ENCODE results near the gene ARID1B.

Gene ARID1B

GRCh38 chr6:156828280-156828703 lies 51.1 kb downstream of the ARID1B start:
- peak; percentile 60 for DNase-seq

DNA sequence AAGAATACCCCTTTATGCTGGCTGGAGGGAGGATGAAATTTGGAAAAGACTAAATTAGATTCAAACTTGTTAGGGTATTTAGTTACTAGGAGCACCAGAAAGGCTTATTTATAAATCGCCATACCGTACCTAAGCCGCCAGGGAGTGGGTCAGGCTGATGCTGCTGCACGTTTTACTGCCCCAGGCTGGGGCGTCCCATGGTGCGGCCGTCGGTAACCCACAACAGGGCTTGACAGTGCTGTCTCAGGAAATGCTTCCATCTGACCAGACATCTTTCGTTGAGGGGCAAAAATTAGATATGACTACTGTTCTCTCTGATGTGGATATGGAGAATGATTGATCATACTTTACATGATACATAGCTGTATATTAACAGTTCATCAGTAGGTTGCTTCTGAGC lies 52.9 kb downstream of the ARID1B start:
- no peak for DNase-seq

DNA sequence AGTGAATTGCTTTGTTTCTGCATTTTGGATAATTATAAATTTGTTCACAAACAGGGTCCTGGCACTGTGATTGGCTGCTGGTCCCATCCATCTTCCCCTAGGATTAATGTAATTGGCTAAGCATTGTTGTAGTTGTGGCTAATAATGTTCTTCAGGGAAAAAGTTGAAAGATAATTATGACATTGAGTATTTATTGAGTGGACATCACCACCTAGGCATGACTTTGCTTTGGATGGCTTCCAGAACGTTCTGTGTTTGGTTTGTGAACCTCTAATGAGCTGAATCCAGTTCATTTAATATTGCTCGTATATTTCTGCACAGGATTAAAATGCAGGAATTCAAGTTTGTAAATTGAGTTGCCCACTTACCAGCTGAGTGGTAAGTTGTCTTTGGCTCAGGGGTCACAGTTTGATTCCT lies 55.1 kb downstream of the ARID1B start:
- no peak for DNase-seq

- DNase-seq: no peak
Measured at GRCh38 chr6:156832669-156833068, 55.5 kb downstream of the ARID1B start.

- DNase-seq: no peak
Measured at GRCh38 chr6:156833755-156834154, 56.6 kb downstream of the ARID1B start.

GRCh38 chr6:156839129-156839528 lies 62.0 kb downstream of the ARID1B start:
- DNase-seq: no peak

- DNase-seq: no peak
Measured at GRCh38 chr6:156839591-156840001, 62.4 kb downstream of the ARID1B start.

GRCh38 chr6:156840136-156840535 lies 63.0 kb downstream of the ARID1B start:
- DNase-seq: no peak

GRCh38 chr6:156840606-156841005 lies 63.4 kb downstream of the ARID1B start:
- DNase-seq: no peak

- DNase-seq: no peak
Measured at GRCh38 chr6:156841508-156841907, 64.3 kb downstream of the ARID1B start.

DNA sequence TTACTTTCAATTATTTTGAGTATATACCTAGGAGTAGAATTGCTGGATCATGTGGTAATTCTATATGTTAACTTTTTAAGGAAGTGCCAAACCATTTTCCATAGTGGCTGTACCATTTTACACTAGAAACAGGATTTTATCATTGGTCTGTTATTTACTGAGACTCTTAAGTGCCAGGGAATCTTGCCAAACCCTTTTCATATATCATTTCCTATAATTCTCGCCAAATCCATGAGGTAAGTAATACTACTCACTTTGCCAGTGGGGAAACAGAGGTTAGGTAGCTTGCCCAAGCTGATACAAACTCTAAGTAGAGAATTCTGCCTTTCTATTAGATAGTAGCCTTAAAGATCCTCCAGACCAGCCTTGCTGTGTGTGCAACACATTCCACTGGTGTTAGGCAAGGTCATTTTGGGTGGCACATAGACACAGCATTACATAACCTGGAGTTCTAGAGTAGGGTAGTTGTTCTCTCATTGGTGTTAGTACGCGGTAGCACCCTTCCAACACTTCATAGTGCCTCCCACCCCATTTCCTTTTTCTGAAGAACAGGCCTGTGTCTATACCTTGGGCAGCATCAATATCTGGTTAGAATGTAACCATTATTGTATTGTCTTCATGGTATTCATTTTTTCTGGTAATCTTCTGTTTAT lies 65.5 kb downstream of the ARID1B start:
- DNase-seq: no peak

- no peak for DNase-seq
Measured at GRCh38 chr6:156844089-156844488, 66.9 kb downstream of the ARID1B start.

GRCh38 chr6:156845454-156846155 lies 68.4 kb downstream of the ARID1B start:
- no peak for DNase-seq

DNA sequence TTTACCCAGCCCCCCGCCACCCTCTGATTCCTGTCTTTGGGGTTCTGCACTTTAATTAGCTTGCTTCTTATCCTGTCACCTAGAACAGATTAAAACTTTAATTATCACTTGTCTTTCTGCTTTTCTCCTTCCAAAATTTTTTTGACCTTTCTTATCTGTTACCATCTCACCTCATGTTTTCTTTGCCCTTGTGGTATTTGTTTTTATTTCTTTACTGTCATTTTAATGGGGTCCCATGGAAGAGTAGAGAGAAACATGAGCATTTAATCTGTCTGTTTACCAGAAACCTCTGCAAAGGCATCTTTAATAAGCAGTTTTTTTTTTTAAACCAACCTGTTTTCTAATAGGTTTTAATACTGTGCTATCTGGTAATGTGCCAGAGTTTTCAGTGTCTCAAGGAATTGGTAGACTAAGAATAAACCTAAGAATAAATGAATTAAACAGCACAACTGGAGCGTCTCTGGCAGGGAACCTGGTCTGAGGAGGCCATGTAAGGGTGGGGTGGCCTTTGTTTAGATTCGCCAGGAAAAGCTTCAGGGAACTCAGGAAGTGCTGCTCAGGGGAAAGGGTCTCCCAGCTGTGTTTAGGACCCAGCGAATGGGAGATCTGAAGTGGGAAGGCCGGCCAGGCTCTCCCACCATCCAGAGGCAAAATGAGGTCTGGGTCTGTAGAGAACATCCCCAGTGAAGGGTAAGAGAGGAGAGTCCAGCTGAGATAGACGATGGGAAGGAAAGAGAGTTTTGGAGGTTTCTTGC lies 69.8 kb downstream of the ARID1B start:
- DNase-seq: no peak

GRCh38 chr6:156848123-156848522 lies 70.9 kb downstream of the ARID1B start:
- DNase-seq: no peak

DNA sequence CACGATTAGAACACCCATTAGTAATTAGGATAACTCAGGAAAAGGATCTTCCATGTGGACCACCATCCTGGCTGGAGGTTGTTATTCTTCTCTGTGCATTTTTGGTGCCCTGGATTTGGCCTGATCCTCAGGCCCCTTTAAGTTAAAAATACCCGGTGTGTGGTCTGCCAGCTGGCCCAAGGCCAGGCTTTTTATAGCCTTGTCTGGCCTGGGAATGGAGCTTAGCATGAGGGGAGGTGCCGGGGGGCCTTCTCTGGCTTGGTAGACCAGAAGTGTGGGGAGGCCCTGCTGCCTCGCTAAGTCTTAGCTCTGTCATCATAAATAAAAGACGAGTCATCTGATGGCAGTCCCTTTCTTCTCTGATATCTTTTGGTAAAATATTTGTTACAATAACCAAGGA lies 71.4 kb downstream of the ARID1B start:
- DNase-seq: peak; percentile 31

- no peak for DNase-seq
Measured at GRCh38 chr6:156849806-156850205, 72.6 kb downstream of the ARID1B start.

GRCh38 chr6:156850353-156850752 lies 73.2 kb downstream of the ARID1B start:
- DNase-seq: no peak

GRCh38 chr6:156851454-156851921 lies 74.3 kb downstream of the ARID1B start:
- no peak for DNase-seq

GRCh38 chr6:156852147-156852857 lies 75.1 kb downstream of the ARID1B start:
- DNase-seq: peak; percentile 90

- peak; percentile 75 for DNase-seq
Measured at GRCh38 chr6:156852858-156853216, 75.7 kb downstream of the ARID1B start.

DNA sequence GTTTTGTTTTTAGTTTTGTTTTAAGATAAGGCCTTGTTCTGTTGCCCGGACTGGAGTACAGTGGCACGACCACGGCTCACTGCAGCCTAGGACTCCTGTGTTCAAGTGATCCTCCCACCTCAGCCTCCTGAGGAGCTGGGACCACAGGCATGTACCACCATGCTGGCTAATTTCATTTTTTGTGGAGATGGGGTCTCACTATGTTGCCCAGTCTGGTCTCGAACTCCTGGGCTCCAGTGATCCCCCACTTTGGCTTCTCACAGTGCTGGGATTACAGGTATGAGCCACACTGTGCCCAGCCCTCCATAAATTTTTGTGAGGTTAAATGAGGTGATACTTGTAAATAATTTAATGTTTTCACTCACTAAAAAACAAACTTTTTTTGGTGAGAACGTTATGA lies 76.6 kb downstream of the ARID1B start:
- DNase-seq: no peak

GRCh38 chr6:156854466-156855161 lies 77.4 kb downstream of the ARID1B start:
- no peak for DNase-seq
